GM23338 (cell line): ENCODE data around the gene KIAA1614. TPM values are rescaled to one million over a fixed set of nuclear protein-coding genes. Genes with fewer than 3 reads are reported as not detected.

Experiments
- ATAC-seq: fragments of 200-7000 bp; cut with Tn5 transposase; 3 replicates; pipeline ENCODE4 v1.9.1; 2020
- DNase-seq: peaks from one replicate; pipeline ENCODE4 v3.0.0-alpha.2; 2015; ENCODE audit warnings: low spot score
- H2AFZ ChIP-seq: fragments of 200-600 bp; sonication (generic); 2 replicates; pipeline ENCODE4 v1.8.0; 2016; ENCODE audit warnings: antibody characterized with exemption, mild to moderate bottlenecking, moderate library complexity
- H3F3A ChIP-seq: fragments of 200-600 bp; sonication (generic); replicated peaks from 2 replicates; pipeline ENCODE4 v1.8.0; 2017; ENCODE audit warnings: antibody characterized with exemption, mixed run types, low read depth
- H3K27ac ChIP-seq: fragments of 200-600 bp; sonication (generic); 2 replicates; pipeline ENCODE4 v1.6.1; 2016; ENCODE audit warnings: low read depth
- H3K27me3 ChIP-seq: fragments of 200-600 bp; sonication (generic); 2 replicates; pipeline ENCODE4 v1.8.0; 2016; ENCODE audit warnings: mild to moderate bottlenecking, mixed run types, moderate library complexity; ENCODE audit not compliant: insufficient read depth
- H3K36me3 ChIP-seq: fragments of 200-600 bp; sonication (generic); 2 replicates; pipeline ENCODE4 v1.8.0; 2016; ENCODE audit warnings: mild to moderate bottlenecking; ENCODE audit not compliant: insufficient read depth
- H3K4me1 ChIP-seq: fragments of 200-600 bp; sonication (generic); 2 replicates; pipeline ENCODE4 v1.8.0; 2016; ENCODE audit warnings: mild to moderate bottlenecking, moderate library complexity; ENCODE audit not compliant: insufficient read depth
- H3K4me2 ChIP-seq: fragments of 200-600 bp; sonication (generic); 2 replicates; pipeline ENCODE4 v1.7.1; 2017; ENCODE audit warnings: mixed run types
- H3K4me3 ChIP-seq: fragments of 200-600 bp; sonication (generic); 2 replicates; pipeline ENCODE4 v1.6.1; 2016; ENCODE audit warnings: mixed run types
- H3K79me2 ChIP-seq: fragments of 200-600 bp; sonication (generic); replicated peaks from 2 replicates; pipeline ENCODE4 v1.8.0; 2017; ENCODE audit warnings: mild to moderate bottlenecking; ENCODE audit not compliant: insufficient read depth
- H3K9me2 ChIP-seq: fragments of 200-600 bp; sonication (generic); 2 replicates; pipeline ENCODE4 v1.8.0; 2017; ENCODE audit not compliant: insufficient read depth
- H4K20me1 ChIP-seq: fragments of 200-600 bp; sonication (generic); replicated peaks from 2 replicates; pipeline ENCODE4 v1.8.0; 2017; ENCODE audit warnings: mild to moderate bottlenecking; ENCODE audit not compliant: insufficient read depth
- H3K27ac Mint-ChIP-seq: 2 replicates; pipeline ENCODE4 v1.8.0; 2020; ENCODE audit warnings: inconsistent platforms, mild to moderate bottlenecking, moderate library complexity, mixed read lengths
- H3K27me3 Mint-ChIP-seq: 3 replicates; pipeline ENCODE4 v1.8.0; 2022; ENCODE audit warnings: low read depth, mild to moderate bottlenecking, moderate library complexity, mixed read lengths, inconsistent platforms; ENCODE audit not compliant: insufficient read depth, poor library complexity
- H3K36me3 Mint-ChIP-seq: 3 replicates; pipeline ENCODE4 v1.8.0; 2021; ENCODE audit warnings: low read depth, mild to moderate bottlenecking, inconsistent platforms, moderate library complexity, mixed read lengths
- H3K4me1 Mint-ChIP-seq: 3 replicates; pipeline ENCODE4 v1.8.0; 2020; ENCODE audit warnings: mild to moderate bottlenecking, inconsistent platforms, mixed read lengths
- H3K4me3 Mint-ChIP-seq: 3 replicates; pipeline ENCODE4 v1.8.0; 2021; ENCODE audit warnings: moderate library complexity, mild to moderate bottlenecking, inconsistent platforms, mixed read lengths
- H3K9me3 Mint-ChIP-seq: 3 replicates; pipeline ENCODE4 v1.8.0; 2020; ENCODE audit warnings: moderate library complexity, mild to moderate bottlenecking, inconsistent platforms, mixed read lengths
- CREB1 ChIP-seq: fragments of 250-450 bp; sonication (Bioruptor Pico); IDR thresholded peaks from 2 replicates; pipeline ENCODE4 v1.5.0; 2020; ENCODE audit warnings: low read depth, mild to moderate bottlenecking, moderate library complexity
- CTCF ChIP-seq, 2 experiments: fragments of 200-600 bp in 1 of 2; sonication (generic) in 1 of 2; conservative IDR thresholded peaks; 2 replicates each; pipeline versions ENCODE4 v1.5.1 to v1.6.1; 2016 to 2017; ENCODE audit warnings: antibody characterized with exemption in 2 of 2, low read depth in 2 of 2, mild to moderate bottlenecking in 2 of 2, moderate library complexity in 1 of 2
- EZH2phosphoT487 ChIP-seq: fragments of 200-600 bp; sonication (generic); IDR thresholded peaks from one replicate; pipeline ENCODE4 v1.8.1; 2018; ENCODE audit warnings: antibody characterized with exemption; ENCODE audit not compliant: unreplicated experiment
- JUNB ChIP-seq: IDR thresholded peaks from one replicate; pipeline ENCODE4 v1.6.1; 2016; ENCODE audit warnings: antibody characterized with exemption; ENCODE audit not compliant: unreplicated experiment
- NANOG ChIP-seq: IDR thresholded peaks from 2 replicates; pipeline ENCODE4 v1.6.1; 2016; ENCODE audit warnings: antibody characterized with exemption, borderline replicate concordance
- ZNF114 ChIP-seq: fragments of 250-450 bp; sonication (Bioruptor Pico); IDR thresholded peaks from 2 replicates; pipeline ENCODE4 v1.5.0; 2020; ENCODE audit warnings: mild to moderate bottlenecking, moderate library complexity
- ZNF331 ChIP-seq: fragments of 250-450 bp; sonication (Bioruptor Pico); IDR thresholded peaks from 2 replicates; pipeline ENCODE4 v1.5.0; 2020; ENCODE audit warnings: low read depth, mild to moderate bottlenecking, moderate library complexity
- polyA plus RNA-seq: library from polyadenylated mRNA; unstranded; fragments of >200 nt; fragmentation: Nextera tagmentation; extraction: Ambion mirVana; gene quantifications from 2 replicates; pipeline ENCODE4 v1.2.1, GENCODE V29; 2016
- total RNA-seq: library from RNA; depleted of rRNA; stranded (reverse); fragments of >200 nt; shearing (Covaris generic); gene quantifications from 2 replicates; pipeline ENCODE4 v1.2.3, GENCODE V29; 2014
- TF ChIP-seq, protein P1 (sequence below): IDR thresholded peaks from one replicate; pipeline ENCODE4 v1.6.1; 2018; ENCODE audit warnings: antibody characterized with exemption; ENCODE audit not compliant: unreplicated experiment

KIAA1614 gene
- total and polyA plus RNA-seq, 2 experiments from 2014 or later = 1.1 to 1.8 TPM

DNA sequence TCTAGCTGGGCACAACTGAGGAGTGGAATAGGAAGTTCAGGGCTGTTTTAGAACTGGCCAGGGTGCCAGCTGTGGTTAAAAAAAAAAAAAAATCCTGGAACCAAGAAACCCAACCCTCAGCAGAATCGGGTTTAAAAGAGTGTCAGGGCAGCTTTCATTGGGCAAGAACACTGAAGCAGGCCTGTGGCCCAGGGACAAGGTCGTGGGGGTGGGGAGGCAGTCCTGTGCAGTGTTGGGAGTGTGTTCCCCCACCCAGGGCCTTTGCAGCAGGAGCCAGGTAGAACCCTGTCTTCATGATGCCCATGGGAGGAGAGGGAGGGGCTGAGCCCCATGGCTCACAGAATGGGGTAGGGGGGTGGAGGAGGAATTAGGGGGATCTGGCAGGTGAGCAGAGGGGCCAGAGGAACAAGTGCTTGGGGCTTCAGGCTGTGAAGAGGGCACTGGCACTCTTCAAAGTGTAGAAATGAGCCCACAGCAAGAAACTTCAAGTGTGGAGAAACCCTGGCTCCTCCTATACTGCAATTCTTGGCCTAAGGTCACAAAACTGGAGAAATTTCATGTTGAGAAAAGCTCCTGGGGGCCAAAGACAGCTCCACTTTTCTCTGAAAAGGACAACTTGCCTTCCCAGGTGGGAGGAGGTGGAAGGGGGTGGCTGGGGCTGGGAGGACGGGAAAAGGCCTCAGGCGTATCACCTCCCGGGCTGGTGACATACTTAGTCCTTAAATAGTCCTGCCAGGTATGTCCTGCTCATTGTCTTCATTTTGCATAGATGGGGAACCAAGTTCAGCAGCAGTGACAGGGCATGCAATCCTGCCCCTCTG lies 39.3 kb downstream of the KIAA1614 start:
- peaks cover 6% of the 10 kb centered on the region; the same call in 1 of the 2 replicates for H3F3A ChIP-seq
- TF ChIP-seq CTCF (conservative IDR thresholded peaks at IDR 0.05; ENCODE audit: low read depth in 2 of 2) (no peak), ZNF331 (CRISPR knock-in tag) (no peak), CREB1 (CRISPR knock-in tag) (no peak)
- TF ChIP-seq, protein P1, sequence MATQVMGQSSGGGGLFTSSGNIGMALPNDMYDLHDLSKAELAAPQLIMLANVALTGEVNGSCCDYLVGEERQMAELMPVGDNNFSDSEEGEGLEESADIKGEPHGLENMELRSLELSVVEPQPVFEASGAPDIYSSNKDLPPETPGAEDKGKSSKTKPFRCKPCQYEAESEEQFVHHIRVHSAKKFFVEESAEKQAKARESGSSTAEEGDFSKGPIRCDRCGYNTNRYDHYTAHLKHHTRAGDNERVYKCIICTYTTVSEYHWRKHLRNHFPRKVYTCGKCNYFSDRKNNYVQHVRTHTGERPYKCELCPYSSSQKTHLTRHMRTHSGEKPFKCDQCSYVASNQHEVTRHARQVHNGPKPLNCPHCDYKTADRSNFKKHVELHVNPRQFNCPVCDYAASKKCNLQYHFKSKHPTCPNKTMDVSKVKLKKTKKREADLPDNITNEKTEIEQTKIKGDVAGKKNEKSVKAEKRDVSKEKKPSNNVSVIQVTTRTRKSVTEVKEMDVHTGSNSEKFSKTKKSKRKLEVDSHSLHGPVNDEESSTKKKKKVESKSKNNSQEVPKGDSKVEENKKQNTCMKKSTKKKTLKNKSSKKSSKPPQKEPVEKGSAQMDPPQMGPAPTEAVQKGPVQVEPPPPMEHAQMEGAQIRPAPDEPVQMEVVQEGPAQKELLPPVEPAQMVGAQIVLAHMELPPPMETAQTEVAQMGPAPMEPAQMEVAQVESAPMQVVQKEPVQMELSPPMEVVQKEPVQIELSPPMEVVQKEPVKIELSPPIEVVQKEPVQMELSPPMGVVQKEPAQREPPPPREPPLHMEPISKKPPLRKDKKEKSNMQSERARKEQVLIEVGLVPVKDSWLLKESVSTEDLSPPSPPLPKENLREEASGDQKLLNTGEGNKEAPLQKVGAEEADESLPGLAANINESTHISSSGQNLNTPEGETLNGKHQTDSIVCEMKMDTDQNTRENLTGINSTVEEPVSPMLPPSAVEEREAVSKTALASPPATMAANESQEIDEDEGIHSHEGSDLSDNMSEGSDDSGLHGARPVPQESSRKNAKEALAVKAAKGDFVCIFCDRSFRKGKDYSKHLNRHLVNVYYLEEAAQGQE = no peak
- Mint-ChIP-seq H3K36me3 (peaks cover 6% of the 10 kb centered on the region; the same call in 2 of the 3 replicates), H3K27me3 (peaks cover 11% of the 10 kb centered on the region), H3K9me3 (no peaks in the 10 kb centered on the region), H3K27ac (no peak overlapping the region), H3K4me1 (peaks cover 39% of the 10 kb centered on the region), H3K4me3 (no peak overlapping the region)
- peaks cover 3% of the 10 kb centered on the region for H3K4me1 ChIP-seq
- no peaks in the 10 kb centered on the region for H3K36me3 ChIP-seq
- no peak overlapping the region for H3K27ac ChIP-seq
- no peak overlapping the region for H3K4me2 ChIP-seq
- DNase-seq (no peak), ATAC-seq (no peak)
- no peak overlapping the region for H3K4me3 ChIP-seq
- H3K9me2 ChIP-seq = no peaks in the 10 kb centered on the region
- H2AFZ ChIP-seq = no peak overlapping the region
- no peaks in the 10 kb centered on the region for H3K27me3 ChIP-seq
- no peaks in the 10 kb centered on the region for H3K79me2 ChIP-seq
- no peaks in the 10 kb centered on the region; the same call in 1 of the 2 replicates for H4K20me1 ChIP-seq

DNA sequence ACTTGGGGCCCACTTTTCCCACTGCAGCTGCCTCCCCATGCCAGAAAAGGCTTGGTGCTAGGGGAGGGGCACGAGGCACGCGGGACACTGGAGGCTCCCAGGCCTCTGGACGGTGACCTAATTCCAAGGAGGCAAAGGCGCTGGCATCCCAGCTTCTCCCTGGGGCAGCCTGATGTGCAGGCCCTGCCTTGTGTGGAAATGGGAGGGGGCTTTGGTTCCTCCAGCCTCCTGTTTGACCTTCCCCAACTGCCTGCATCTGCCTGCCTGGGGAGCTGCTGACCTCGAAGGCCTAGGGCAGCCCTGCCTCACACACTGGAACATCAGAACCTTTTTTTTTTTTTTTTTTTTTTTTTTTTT lies 39.9 kb downstream of the KIAA1614 start:
- no peaks in the 10 kb centered on the region for H3K27me3 ChIP-seq
- H3K4me1 ChIP-seq = peaks cover 3% of the 10 kb centered on the region
- H3F3A ChIP-seq = peaks cover 6% of the 10 kb centered on the region; the same call in 1 of the 2 replicates
- H3K4me3 ChIP-seq = no peak overlapping the region
- Mint-ChIP-seq H3K36me3 (peaks cover 8% of the 10 kb centered on the region; the same call in 2 of the 3 replicates), H3K4me3 (no peak overlapping the region), H3K4me1 (peaks cover 41% of the 10 kb centered on the region), H3K27me3 (peaks cover 11% of the 10 kb centered on the region), H3K27ac (no peak overlapping the region), H3K9me3 (no peaks in the 10 kb centered on the region)
- no peaks in the 10 kb centered on the region; the same call in 1 of the 2 replicates for H4K20me1 ChIP-seq
- DNase-seq (no peak), ATAC-seq (no peak)
- no peak overlapping the region for H3K27ac ChIP-seq
- no peaks in the 10 kb centered on the region for H3K36me3 ChIP-seq
- no peak overlapping the region for H2AFZ ChIP-seq
- H3K9me2 ChIP-seq = no peaks in the 10 kb centered on the region
- H3K4me2 ChIP-seq = no peak overlapping the region
- no peaks in the 10 kb centered on the region for H3K79me2 ChIP-seq
- TF ChIP-seq JUNB = no peak
- no peak for TF ChIP-seq CREB1 (CRISPR knock-in tag)
- no peak for TF ChIP-seq ZNF114 (CRISPR knock-in tag)
- TF ChIP-seq NANOG = no peak
- no peak for TF ChIP-seq ZNF331 (CRISPR knock-in tag)
- TF ChIP-seq CTCF (conservative IDR thresholded peaks at IDR 0.05; ENCODE audit: low read depth in 2 of 2) = no peak
- no peak for TF ChIP-seq EZH2phosphoT487
